Stimulated activated CD8-positive, alpha-beta memory T cell treated with anti-CD3 and anti-CD28 coated beads, Interleukin-12 subunit alpha, Interleukin-12 subunit beta, amount 100 ng/mL, for 24 hours (primary cell): ENCODE measurements around the gene TRIM29.

ENCODE experiments used
- DNase-seq: peaks from one replicate; pipeline ENCODE4 v3.0.0-alpha.2; 2020; ENCODE audit errors: extremely low read depth

The TRIM29 gene

GRCh38 chr11:120139316-120140069 is 1.6 kb upstream of the TRIM29 start:
- DNase-seq: no peak

GRCh38 chr11:120137187-120137610 is 714 bp downstream of the TRIM29 start:
- DNase-seq: no peak

- no peak for DNase-seq
Measured at GRCh38 chr11:120136356-120136755, 1.6 kb downstream of the TRIM29 start.

- DNase-seq: no peak
Measured at GRCh38 chr11:120135838-120136237, 2.1 kb downstream of the TRIM29 start.

GRCh38 chr11:120134931-120135228 is 3.0 kb downstream of the TRIM29 start:
- no peak for DNase-seq

GRCh38 chr11:120134106-120134930 is 3.6 kb downstream of the TRIM29 start:
- DNase-seq: no peak

- DNase-seq: no peak
Measured at GRCh38 chr11:120133216-120134105, 4.5 kb downstream of the TRIM29 start.

GRCh38 chr11:120132645-120133185 is 5.2 kb downstream of the TRIM29 start:
- DNase-seq: no peak

GRCh38 chr11:120131941-120132644 is 5.8 kb downstream of the TRIM29 start:
- no peak for DNase-seq

GRCh38 chr11:120130991-120131760 is 6.7 kb downstream of the TRIM29 start:
- no peak for DNase-seq

- DNase-seq: no peak
Measured at GRCh38 chr11:120130176-120130980, 7.5 kb downstream of the TRIM29 start.

- DNase-seq: no peak
Measured at GRCh38 chr11:120129570-120129969, 8.3 kb downstream of the TRIM29 start.

- no peak for DNase-seq
Measured at GRCh38 chr11:120128392-120129119, 9.4 kb downstream of the TRIM29 start.

GRCh38 chr11:120127236-120127635 is 10.7 kb downstream of the TRIM29 start:
- DNase-seq: no peak

GRCh38 chr11:120126620-120127019 is 11.3 kb downstream of the TRIM29 start:
- DNase-seq: no peak

- DNase-seq: no peak
Measured at GRCh38 chr11:120125509-120125908, 12.4 kb downstream of the TRIM29 start.

GRCh38 chr11:120125024-120125423 is 12.9 kb downstream of the TRIM29 start:
- no peak for DNase-seq

- no peak for DNase-seq
Measured at GRCh38 chr11:120124355-120124754, 13.6 kb downstream of the TRIM29 start.

GRCh38 chr11:120123946-120124345 is 14.0 kb downstream of the TRIM29 start:
- DNase-seq: no peak
